Fibroblast of gingiva (primary cell): Measurements from ENCODE around the gene PPFIBP2.
A peak's percentile ranks its signal among the peaks of the same experiment; 100 is the strongest.

ENCODE experiments used
- DNase-seq: peaks from one replicate; pipeline ENCODE4 v3.0.0-alpha.2; 2011; ENCODE audit warnings: low read depth

PPFIBP2 gene

GRCh38 chr11:7603031-7603781, 89.4 kb downstream of the PPFIBP2 start:
- peak; percentile 80 for DNase-seq

- no peak for DNase-seq
Observed at GRCh38 chr11:7604331-7604955, 90.6 kb downstream of the PPFIBP2 start.

- DNase-seq: no peak
Observed at GRCh38 chr11:7605186-7605943, 91.6 kb downstream of the PPFIBP2 start.

GRCh38 chr11:7606496-7606895, 92.7 kb downstream of the PPFIBP2 start:
- DNase-seq: no peak

- DNase-seq: peak; percentile 51
Observed at GRCh38 chr11:7609015-7609414, 95.2 kb downstream of the PPFIBP2 start.

- peak; percentile 41 for DNase-seq
Observed at GRCh38 chr11:7609521-7609920, 95.7 kb downstream of the PPFIBP2 start.

- no peak for DNase-seq
Observed at GRCh38 chr11:7610393-7610792, 96.6 kb downstream of the PPFIBP2 start.

- DNase-seq: no peak
Observed at GRCh38 chr11:7611411-7611810, 97.6 kb downstream of the PPFIBP2 start.

GRCh38 chr11:7612056-7612660, 98.4 kb downstream of the PPFIBP2 start:
- no peak for DNase-seq

GRCh38 chr11:7612661-7613393, 99.0 kb downstream of the PPFIBP2 start:
- peak; percentile 12 for DNase-seq

- DNase-seq: no peak
Observed at GRCh38 chr11:7613394-7613720, 99.6 kb downstream of the PPFIBP2 start.

GRCh38 chr11:7614656-7615055, 100.9 kb downstream of the PPFIBP2 start:
- DNase-seq: no peak

GRCh38 chr11:7617032-7617431, 103.2 kb downstream of the PPFIBP2 start:
- no peak for DNase-seq

- no peak for DNase-seq
Observed at GRCh38 chr11:7619322-7619721, 105.5 kb downstream of the PPFIBP2 start.

GRCh38 chr11:7621090-7621489, 107.3 kb downstream of the PPFIBP2 start:
- no peak for DNase-seq

GRCh38 chr11:7621554-7621953, 107.8 kb downstream of the PPFIBP2 start:
- no peak for DNase-seq

GRCh38 chr11:7622721-7623120, 108.9 kb downstream of the PPFIBP2 start:
- DNase-seq: no peak

GRCh38 chr11:7628660-7629059, 114.9 kb downstream of the PPFIBP2 start:
- DNase-seq: no peak

- DNase-seq: peak; percentile 13
Observed at GRCh38 chr11:7630002-7630401, 116.2 kb downstream of the PPFIBP2 start.

GRCh38 chr11:7632211-7632610, 118.4 kb downstream of the PPFIBP2 start:
- peak; percentile 15 for DNase-seq

GRCh38 chr11:7635137-7635536, 121.3 kb downstream of the PPFIBP2 start:
- DNase-seq: no peak

- no peak for DNase-seq
Observed at GRCh38 chr11:7635708-7636107, 121.9 kb downstream of the PPFIBP2 start.
